K562 (cell line): ENCODE data around the gene TMEM138. TPM values are rescaled to one million over a fixed set of nuclear protein-coding genes. Genes with fewer than 3 reads are reported as not detected.

Experiments used
- AFF1 ChIP-seq, 2 experiments: fragments of 450-650 bp; IDR thresholded peaks; 2 replicates each; pipeline ENCODE4 v1.6.1; 2018; ENCODE audit warnings: mild to moderate bottlenecking in 2 of 2, low read depth in 1 of 2; ENCODE audit not compliant: partially characterized antibody in 2 of 2
- CBX1 ChIP-seq: sonication (generic); IDR thresholded peaks from 2 replicates; pipeline ENCODE4 v1.6.1; 2016; ENCODE audit warnings: antibody characterized with exemption, low read depth, mild to moderate bottlenecking
- CREB1 ChIP-seq, 2 experiments: sonication (generic) in 1 of 2; formaldehyde crosslinking in 1 of 2; IDR thresholded peaks; 2 replicates each; pipeline versions ENCODE4 v1.6.1 to v1.8.0; 2012 to 2022; ENCODE audit warnings: inconsistent platforms in 1 of 2, mild to moderate bottlenecking in 1 of 2, missing genetic modification reagents in 1 of 2, moderate library complexity in 1 of 2
- CREB3 ChIP-seq: fragments of 450-650 bp; conservative IDR thresholded peaks from 2 replicates; pipeline ENCODE4 v1.6.1; 2016; ENCODE audit warnings: missing genetic modification characterization, low read depth, mild to moderate bottlenecking, missing compliant biosample characterization, moderate library complexity
- DIDO1 ChIP-seq: fragments of 450-650 bp; IDR thresholded peaks from 2 replicates; pipeline ENCODE4 v1.6.1; 2016; ENCODE audit warnings: low read depth, missing biosample characterization, missing genetic modification characterization
- ETS1 ChIP-seq: conservative IDR thresholded peaks from 2 replicates; pipeline ENCODE4 v1.6.1; 2011; ENCODE audit warnings: low read depth, mild to moderate bottlenecking, low read length; ENCODE audit not compliant: control insufficient read depth
- LEF1 ChIP-seq: fragments of 450-650 bp; IDR thresholded peaks from 2 replicates; pipeline ENCODE4 v1.6.1; 2016; ENCODE audit warnings: mild to moderate bottlenecking
- MEF2A ChIP-seq: IDR thresholded peaks from 2 replicates; pipeline ENCODE4 v1.6.1; 2011; ENCODE audit warnings: low read depth, mild to moderate bottlenecking, low read length, moderate library complexity; ENCODE audit not compliant: control insufficient read depth
- NEUROD1 ChIP-seq: fragments of 150-350 bp; IDR thresholded peaks from 2 replicates; pipeline ENCODE4 v1.6.1; 2014; ENCODE audit warnings: borderline replicate concordance, low read length, low read depth; ENCODE audit not compliant: partially characterized antibody
- PHF20 ChIP-seq: fragments of 450-650 bp; IDR thresholded peaks from 2 replicates; pipeline ENCODE4 v1.6.1; 2018; ENCODE audit not compliant: partially characterized antibody
- RBBP5 ChIP-seq: fragments of 200-600 bp; sonication (generic); IDR thresholded peaks from 2 replicates; pipeline ENCODE4 v1.6.1; 2012; ENCODE audit warnings: borderline replicate concordance, mild to moderate bottlenecking, low read length, control low read depth, inconsistent platforms; ENCODE audit not compliant: insufficient read depth, poor library complexity, severe bottlenecking
- RFX5 ChIP-seq: IDR thresholded peaks from 2 replicates; pipeline ENCODE4 v1.6.1; 2011; ENCODE audit warnings: low read depth, mild to moderate bottlenecking, improper control_type of control experiment, low read length
- SIN3B ChIP-seq: fragments of 450-650 bp; IDR thresholded peaks from 2 replicates; pipeline ENCODE4 v1.6.1; 2017; ENCODE audit warnings: low read depth, mild to moderate bottlenecking, moderate library complexity
- SRF ChIP-seq, 2 experiments: fragments of 250-450, 450-650 bp in 1 of 2; sonication (Bioruptor Pico) in 1 of 2; sonication (generic) in 1 of 2; formaldehyde crosslinking; IDR thresholded peaks; 2 replicates each; pipeline versions ENCODE4 v1.5.0 to v1.5.1; 2020 to 2022; ENCODE audit warnings: mild to moderate bottlenecking in 1 of 2, missing genetic modification reagents in 1 of 2
- TCF3 ChIP-seq: sonication (generic); formaldehyde crosslinking; IDR thresholded peaks from 2 replicates; pipeline ENCODE4 v1.4.0; 2020; ENCODE audit warnings: mild to moderate bottlenecking, missing genetic modification reagents
- ZFP91 ChIP-seq: sonication (generic); formaldehyde crosslinking; IDR thresholded peaks from 2 replicates; pipeline ENCODE4 v1.8.0; 2022; ENCODE audit warnings: mild to moderate bottlenecking, missing genetic modification reagents
- ZNF253 ChIP-seq: fragments of 250-450 bp; sonication (Bioruptor Pico); conservative IDR thresholded peaks from 2 replicates; pipeline ENCODE4 v1.6.1; 2021; ENCODE audit warnings: mild to moderate bottlenecking
- ZNF311 ChIP-seq: fragments of 250-450 bp; sonication (Bioruptor Pico); IDR thresholded peaks from 2 replicates; pipeline ENCODE4 v1.4.0; 2020; ENCODE audit warnings: mild to moderate bottlenecking, moderate library complexity
- polyA plus RNA-seq, 8 experiments: library from polyadenylated mRNA; depleted of rRNA in 4 of 8; stranded (reverse) in 5 of 8; unstranded in 3 of 8; fragments of >200 nt; fragmentation: Nextera tagmentation in 2 of 8; fragmentation: Illumina TruSeq in 1 of 8; extraction: Ambion mirVana in 2 of 8; extraction: Trizol in 1 of 8; gene quantifications; 2 replicates each; pipeline versions ENCODE4 v1.2.1 to v1.2.3, GENCODE V29; 2011 to 2014; ENCODE audit warnings: inconsistent platforms in 1 of 8, missing spikeins in 1 of 8
- total RNA-seq, 7 experiments: library from RNA; depleted of rRNA in 6 of 7; stranded (reverse); fragments of >200 nt in 6 of 7; fragmentation: Illumina TruSeq in 2 of 7; extraction: Trizol in 2 of 7; gene quantifications; 2 replicates each; pipeline versions ENCODE4 v1.2.1 to v1.2.3, GENCODE V29; 2011 to 2021; ENCODE audit warnings: low replicate concordance in 1 of 7

The TMEM138 gene
- total and polyA plus RNA-seq, 9 of the 15 experiments (the other 6 are each of a cell fraction or from before 2014, with no cell fraction given) = 23.2 to 168 (median 63.1) TPM

GRCh38 chr11:61332797-61333549 lies 29.2 kb upstream of the TMEM138 start, which contains the start of the genes DDB1 and TKFC (continued):
- TF ChIP-seq AFF1 (IDR thresholded peaks at IDR 0.05; ENCODE audit: low read depth in 1 of 2, partially characterized antibody in 2 of 2) (peak in 1 of 2 experiments; percentile 48), TCF3 (CRISPR knock-in tag) (peak; percentile 32; the same call in 1 of the 2 replicates), CBX1 (peak; percentile 89; the same call in 1 of the 2 replicates), ZFP91 (CRISPR knock-in tag) (0 out of 2 replicates have a peak, but pooled peaks have one; percentile 26), RBBP5 (peak; percentile 90), CREB1 (IDR thresholded peaks at IDR 0.05) (peak; percentile 55; the same call in 1 of the 2 replicates), CREB1 (CRISPR knock-in tag; IDR thresholded peaks at IDR 0.05) (peak; percentile 59), SIN3B (peak; percentile 73), ZNF253 (CRISPR knock-in tag) (no peak), CREB3 (tag) (no peak), PHF20 (peak; percentile 58), NEUROD1 (peak; percentile 40), MEF2A (no peak), SRF (CRISPR knock-in tag; IDR thresholded peaks at IDR 0.05) (peak in 1 of 2 experiments; percentile 75; a peak in 1 of 4 replicates), RFX5 (no peak), LEF1 (no peak; the same call in 1 of the 2 replicates), DIDO1 (tag) (0 out of 2 replicates have a peak, but pooled peaks have one; percentile 32), ZNF311 (CRISPR knock-in tag) (no peak), ETS1 (peak; percentile 75; the same call in 1 of the 2 replicates)
